ENCODE data around the gene FGF12.

FGF12 gene

DNA sequence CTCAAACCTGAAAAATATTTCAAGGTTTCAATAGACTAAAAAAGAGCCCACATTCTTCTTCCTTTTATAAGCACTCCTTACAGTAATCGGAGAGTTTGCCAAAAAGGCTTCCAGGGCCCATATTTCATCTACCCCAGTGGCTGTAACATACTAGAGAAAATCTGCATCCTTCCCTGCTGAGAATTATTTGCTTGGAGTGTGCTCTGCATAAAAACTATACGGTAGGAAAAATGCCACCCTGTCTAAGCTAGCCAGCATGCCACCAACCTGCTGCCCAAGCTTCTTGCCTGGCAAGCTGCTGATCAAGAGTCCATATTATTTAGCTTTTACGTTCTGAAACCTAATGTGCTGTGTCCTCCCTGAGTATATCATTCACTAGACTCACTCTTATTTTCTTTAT, 107.1 kb downstream of the FGF12 start:
- no peaks in the 10 kb centered on the region for H3K9me3 ChIP-seq (ENCODE audit: control insufficient read depth, insufficient read depth, low read length)
- H3K9me2 ChIP-seq (replicated peaks; ENCODE audit: control insufficient read depth, low read length), result 0 out of 2 replicates have a peak, but pooled peaks cover 4% of the 10 kb centered on the region
- H3K27ac ChIP-seq (ENCODE audit: low read depth, low read length), result no peak overlapping the region
- H3K4me1 ChIP-seq (ENCODE audit: control insufficient read depth, low read length), result no peaks in the 10 kb centered on the region
- no peaks in the 10 kb centered on the region for H3K27me3 ChIP-seq (ENCODE audit: control insufficient read depth, low read length)
- no peaks in the 10 kb centered on the region for H3K36me3 ChIP-seq (ENCODE audit: control insufficient read depth, low read length)
- no peak overlapping the region for H3K4me3 ChIP-seq (ENCODE audit: low read length)
- no peak overlapping the region for H3K4me2 ChIP-seq (ENCODE audit: low read length)
- no peaks in the 10 kb centered on the region for H4K20me1 ChIP-seq (ENCODE audit: control insufficient read depth, insufficient read depth, low read depth, low read length)
- no peaks in the 10 kb centered on the region for H3K79me2 ChIP-seq (ENCODE audit: control insufficient read depth, low read length)
- no peaks in the 10 kb centered on the region for H3F3A ChIP-seq (ENCODE audit: control insufficient read depth, insufficient read depth)
- TF ChIP-seq EZH2phosphoT487 (IDR thresholded peaks at IDR 0.05; ENCODE audit: borderline replicate concordance, low read length), result no peak
- TF ChIP-seq, protein P1, sequence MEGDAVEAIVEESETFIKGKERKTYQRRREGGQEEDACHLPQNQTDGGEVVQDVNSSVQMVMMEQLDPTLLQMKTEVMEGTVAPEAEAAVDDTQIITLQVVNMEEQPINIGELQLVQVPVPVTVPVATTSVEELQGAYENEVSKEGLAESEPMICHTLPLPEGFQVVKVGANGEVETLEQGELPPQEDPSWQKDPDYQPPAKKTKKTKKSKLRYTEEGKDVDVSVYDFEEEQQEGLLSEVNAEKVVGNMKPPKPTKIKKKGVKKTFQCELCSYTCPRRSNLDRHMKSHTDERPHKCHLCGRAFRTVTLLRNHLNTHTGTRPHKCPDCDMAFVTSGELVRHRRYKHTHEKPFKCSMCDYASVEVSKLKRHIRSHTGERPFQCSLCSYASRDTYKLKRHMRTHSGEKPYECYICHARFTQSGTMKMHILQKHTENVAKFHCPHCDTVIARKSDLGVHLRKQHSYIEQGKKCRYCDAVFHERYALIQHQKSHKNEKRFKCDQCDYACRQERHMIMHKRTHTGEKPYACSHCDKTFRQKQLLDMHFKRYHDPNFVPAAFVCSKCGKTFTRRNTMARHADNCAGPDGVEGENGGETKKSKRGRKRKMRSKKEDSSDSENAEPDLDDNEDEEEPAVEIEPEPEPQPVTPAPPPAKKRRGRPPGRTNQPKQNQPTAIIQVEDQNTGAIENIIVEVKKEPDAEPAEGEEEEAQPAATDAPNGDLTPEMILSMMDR (IDR thresholded peaks at IDR 0.05; ENCODE audit: low read depth, low read length, poor library complexity, severe bottlenecking), result no peak

DNA sequence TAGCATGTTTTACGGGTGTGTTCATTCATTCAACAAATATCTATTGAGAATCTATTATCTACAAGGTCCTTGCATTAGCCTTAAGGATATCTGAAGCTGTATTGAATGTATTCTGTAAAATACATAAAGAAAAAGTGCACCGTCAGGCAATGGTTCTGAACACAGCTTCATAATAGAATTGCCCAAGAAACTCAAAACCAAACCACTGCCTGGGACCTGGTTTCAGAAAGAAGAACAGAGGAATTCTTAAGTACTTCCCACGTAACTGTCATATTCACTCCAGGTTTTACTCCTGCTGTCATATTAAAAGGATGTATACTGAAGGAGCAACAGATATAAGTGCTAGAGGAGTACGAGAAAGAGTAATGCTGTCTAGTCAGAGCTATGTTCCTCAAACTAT, 115.9 kb downstream of the FGF12 start:
- H3F3A ChIP-seq (ENCODE audit: control insufficient read depth, insufficient read depth), result no peaks in the 10 kb centered on the region
- H3K79me2 ChIP-seq (ENCODE audit: control insufficient read depth, low read length), result no peaks in the 10 kb centered on the region
- no peak overlapping the region for H3K4me2 ChIP-seq (ENCODE audit: low read length)
- H3K27me3 ChIP-seq (ENCODE audit: control insufficient read depth, low read length), result no peaks in the 10 kb centered on the region
- H3K4me3 ChIP-seq (ENCODE audit: low read length), result no peak overlapping the region
- no peaks in the 10 kb centered on the region for H3K4me1 ChIP-seq (ENCODE audit: control insufficient read depth, low read length)
- H3K9me3 ChIP-seq (ENCODE audit: control insufficient read depth, insufficient read depth, low read length), result no peaks in the 10 kb centered on the region
- no peak overlapping the region for H3K27ac ChIP-seq (ENCODE audit: low read depth, low read length)
- 0 out of 2 replicates have a peak, but pooled peaks cover under 1% of the 10 kb centered on the region for H3K9me2 ChIP-seq (replicated peaks; ENCODE audit: control insufficient read depth, low read length)
- no peaks in the 10 kb centered on the region for H3K36me3 ChIP-seq (ENCODE audit: control insufficient read depth, low read length)
- H4K20me1 ChIP-seq (ENCODE audit: control insufficient read depth, insufficient read depth, low read depth, low read length), result no peaks in the 10 kb centered on the region
- TF ChIP-seq EZH2phosphoT487 (IDR thresholded peaks at IDR 0.05; ENCODE audit: borderline replicate concordance, low read length), result no peak
- TF ChIP-seq, protein P1 (IDR thresholded peaks at IDR 0.05; ENCODE audit: low read depth, low read length, poor library complexity, severe bottlenecking), result no peak

DNA sequence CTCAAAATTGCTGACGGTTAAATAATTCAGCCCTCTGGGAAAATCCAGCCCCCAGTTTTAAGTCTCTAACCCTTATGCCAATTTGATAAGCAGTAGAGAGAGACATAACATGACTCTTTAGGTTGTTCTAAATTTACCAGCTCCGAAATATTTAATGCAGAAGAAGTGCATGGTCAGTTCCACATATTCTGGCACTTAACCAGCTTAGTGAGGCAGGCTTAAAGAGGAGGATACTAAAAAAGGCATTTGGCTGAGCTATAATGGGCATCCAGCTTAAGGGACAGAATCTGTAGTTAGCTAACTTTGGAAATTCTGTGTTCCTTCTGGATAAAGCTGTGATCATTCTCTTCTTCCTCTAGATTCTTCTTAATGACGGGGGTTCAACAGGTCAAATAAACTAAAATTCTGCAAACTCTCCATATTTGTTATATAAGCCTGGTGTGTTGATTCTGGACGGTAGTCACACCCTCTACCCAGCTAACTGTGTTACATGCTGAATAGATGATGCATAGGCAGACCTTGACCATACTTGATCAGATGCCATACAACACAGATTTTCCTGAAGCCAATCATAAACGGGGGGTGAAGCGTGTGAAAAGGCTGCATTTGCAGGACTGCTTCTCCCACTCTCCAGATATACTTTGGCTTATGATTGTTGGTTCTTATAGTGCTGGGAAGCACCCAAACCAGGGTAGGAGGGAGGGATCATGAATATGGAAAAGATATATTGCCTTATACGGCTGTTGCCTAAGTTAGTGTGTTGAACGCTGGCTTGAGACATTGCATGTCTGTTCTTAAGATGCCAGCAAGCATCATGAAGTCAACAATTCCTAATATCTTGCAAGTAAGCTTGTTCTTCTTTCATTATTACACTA, 118.4 kb downstream of the FGF12 start:
- H3K36me3 ChIP-seq (ENCODE audit: control insufficient read depth, low read length), result no peaks in the 10 kb centered on the region
- H3K4me2 ChIP-seq (ENCODE audit: low read length), result no peak overlapping the region
- no peaks in the 10 kb centered on the region for H3F3A ChIP-seq (ENCODE audit: control insufficient read depth, insufficient read depth)
- H3K27ac ChIP-seq (ENCODE audit: low read depth, low read length), result no peak overlapping the region
- H3K79me2 ChIP-seq (ENCODE audit: control insufficient read depth, low read length), result no peaks in the 10 kb centered on the region
- TF ChIP-seq, protein P1 (IDR thresholded peaks at IDR 0.05; ENCODE audit: low read depth, low read length, poor library complexity, severe bottlenecking), result no peak
- no peak for TF ChIP-seq EZH2phosphoT487 (IDR thresholded peaks at IDR 0.05; ENCODE audit: borderline replicate concordance, low read length)
- no peaks in the 10 kb centered on the region for H3K4me1 ChIP-seq (ENCODE audit: control insufficient read depth, low read length)
- H3K4me3 ChIP-seq (ENCODE audit: low read length), result no peak overlapping the region
- H3K9me3 ChIP-seq (ENCODE audit: control insufficient read depth, insufficient read depth, low read length), result no peaks in the 10 kb centered on the region
- no peaks in the 10 kb centered on the region for H3K27me3 ChIP-seq (ENCODE audit: control insufficient read depth, low read length)
- no peaks in the 10 kb centered on the region for H3K9me2 ChIP-seq (replicated peaks; ENCODE audit: control insufficient read depth, low read length)
- no peaks in the 10 kb centered on the region for H4K20me1 ChIP-seq (ENCODE audit: control insufficient read depth, insufficient read depth, low read depth, low read length)

All from DOHH2 (cell line).